ENCODE results near the gene ZNF148. TPM values are rescaled to one million over a fixed set of nuclear protein-coding genes. Genes with fewer than 3 reads are reported as not detected.
"Not testable (repeated sequence)": the region's sequence is repeated elsewhere in the genome, so short reads cannot be mapped to it uniquely, and the experiment has no call there.

The ZNF148 gene
- total RNA-seq, 1 experiment from 2014 or later = 47.8 TPM

DNA sequence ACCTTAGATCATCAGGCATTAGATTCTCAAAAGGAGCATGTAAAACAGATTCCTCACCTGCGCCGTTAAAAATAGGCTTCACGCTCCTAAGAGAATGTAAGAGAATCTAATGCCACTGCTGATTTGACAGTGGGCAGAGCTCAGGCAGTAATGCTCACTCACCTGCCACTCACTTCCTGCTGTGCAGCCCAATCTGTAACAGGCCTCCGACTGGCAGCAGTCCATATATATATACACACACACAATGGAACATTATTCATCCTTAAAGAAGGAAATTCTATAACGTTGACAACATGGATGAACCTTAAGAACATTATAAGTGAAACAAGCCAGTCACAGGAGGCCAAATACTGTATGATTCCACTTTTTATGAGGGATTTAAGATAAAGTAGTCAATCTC is 24.5 kb downstream of the ZNF148 start:
- ChIA-PET POLR2A (ENCODE audit: low non-redundant PET) (no interaction called here), CTCF (no interaction called here)
- DNase-seq (ENCODE audit: low spot score) = no peak
- Histone ChIP-seq H3K4me1 (ENCODE audit: insufficient read depth, low read length, poor library complexity, severe bottlenecking) (no peaks in the 10 kb centered on the region), H3K4me3 (ENCODE audit: low read depth, low read length, poor library complexity, severe bottlenecking) (no peak overlapping the region), H3K9me3 (ENCODE audit: low read depth, low read length, poor library complexity, severe bottlenecking) (peaks cover 22% of the 10 kb centered on the region), H3K27ac (ENCODE audit: low read depth, low read length, poor library complexity, severe bottlenecking) (no peak overlapping the region), H3K27me3 (replicated peaks; ENCODE audit: insufficient read depth, low read depth, low read length, poor library complexity) (no peaks in the 10 kb centered on the region), H3K36me3 (ENCODE audit: insufficient read depth, low read length, poor library complexity, severe bottlenecking) (peaks cover 8% of the 10 kb centered on the region)
- intact Hi-C loops (cut with micrococcal nuclease; ENCODE audit: unreplicated experiment) = no loop called here
- TF ChIP-seq, protein P1, sequence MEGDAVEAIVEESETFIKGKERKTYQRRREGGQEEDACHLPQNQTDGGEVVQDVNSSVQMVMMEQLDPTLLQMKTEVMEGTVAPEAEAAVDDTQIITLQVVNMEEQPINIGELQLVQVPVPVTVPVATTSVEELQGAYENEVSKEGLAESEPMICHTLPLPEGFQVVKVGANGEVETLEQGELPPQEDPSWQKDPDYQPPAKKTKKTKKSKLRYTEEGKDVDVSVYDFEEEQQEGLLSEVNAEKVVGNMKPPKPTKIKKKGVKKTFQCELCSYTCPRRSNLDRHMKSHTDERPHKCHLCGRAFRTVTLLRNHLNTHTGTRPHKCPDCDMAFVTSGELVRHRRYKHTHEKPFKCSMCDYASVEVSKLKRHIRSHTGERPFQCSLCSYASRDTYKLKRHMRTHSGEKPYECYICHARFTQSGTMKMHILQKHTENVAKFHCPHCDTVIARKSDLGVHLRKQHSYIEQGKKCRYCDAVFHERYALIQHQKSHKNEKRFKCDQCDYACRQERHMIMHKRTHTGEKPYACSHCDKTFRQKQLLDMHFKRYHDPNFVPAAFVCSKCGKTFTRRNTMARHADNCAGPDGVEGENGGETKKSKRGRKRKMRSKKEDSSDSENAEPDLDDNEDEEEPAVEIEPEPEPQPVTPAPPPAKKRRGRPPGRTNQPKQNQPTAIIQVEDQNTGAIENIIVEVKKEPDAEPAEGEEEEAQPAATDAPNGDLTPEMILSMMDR (conservative IDR thresholded peaks at IDR 0.05; ENCODE audit: low read depth, low read length) = no peak
- no peak for TF ChIP-seq EZH2 (IDR thresholded peaks at IDR 0.05; ENCODE audit: borderline replicate concordance, low read depth, low read length, poor library complexity, severe bottlenecking)
- no TSS peak for BruUV-seq (replicated peaks)

DNA sequence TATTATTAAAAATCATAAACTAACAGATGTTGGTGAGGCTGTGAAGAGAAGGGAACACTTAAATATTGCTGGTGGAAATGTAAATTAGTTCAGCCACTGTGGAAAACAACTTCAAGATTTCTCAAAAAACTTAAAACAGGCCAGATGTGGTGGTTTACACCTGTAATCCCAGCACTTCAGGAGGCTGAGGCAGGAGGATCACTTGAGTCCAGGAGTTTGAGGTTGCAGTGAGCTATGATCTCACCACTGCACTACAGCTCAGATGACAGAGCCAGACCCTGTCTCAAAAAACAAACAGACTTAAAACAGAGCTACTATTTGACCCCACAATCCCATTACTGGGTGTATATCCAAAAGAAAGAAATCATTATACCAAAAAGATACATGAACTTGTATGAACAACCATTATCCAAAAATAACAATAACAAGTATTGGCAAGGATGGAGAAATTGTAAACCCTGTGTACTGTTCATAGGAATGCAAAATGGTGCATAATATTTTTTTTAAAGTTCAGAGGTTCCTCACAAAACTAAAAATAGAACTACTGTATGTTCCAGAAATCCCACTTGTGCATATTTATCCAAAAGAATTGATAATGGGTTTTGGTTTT is 25.5 kb downstream of the ZNF148 start:
- no peak overlapping the region for H3K4me3 ChIP-seq (ENCODE audit: low read depth, low read length, poor library complexity, severe bottlenecking)
- H3K4me1 ChIP-seq (ENCODE audit: insufficient read depth, low read length, poor library complexity, severe bottlenecking) = no peaks in the 10 kb centered on the region
- H3K36me3 ChIP-seq (ENCODE audit: insufficient read depth, low read length, poor library complexity, severe bottlenecking) = peaks cover 9% of the 10 kb centered on the region
- DNase-seq (ENCODE audit: low spot score) = no peak
- CTCF ChIA-PET = no interaction called here
- intact Hi-C loops (cut with micrococcal nuclease; ENCODE audit: unreplicated experiment) = no loop called here
- no peaks in the 10 kb centered on the region for H3K27me3 ChIP-seq (replicated peaks; ENCODE audit: insufficient read depth, low read depth, low read length, poor library complexity)
- POLR2A ChIA-PET (ENCODE audit: low non-redundant PET) = no interaction called here
- H3K9me3 ChIP-seq (ENCODE audit: low read depth, low read length, poor library complexity, severe bottlenecking) = peaks cover 31% of the 10 kb centered on the region
- no TSS peak for BruUV-seq (replicated peaks)
- TF ChIP-seq EZH2 (IDR thresholded peaks at IDR 0.05; ENCODE audit: borderline replicate concordance, low read depth, low read length, poor library complexity, severe bottlenecking) = no peak
- TF ChIP-seq, protein P1 (conservative IDR thresholded peaks at IDR 0.05; ENCODE audit: low read depth, low read length) = no peak
- no peak overlapping the region for H3K27ac ChIP-seq (ENCODE audit: low read depth, low read length, poor library complexity, severe bottlenecking)

DNA sequence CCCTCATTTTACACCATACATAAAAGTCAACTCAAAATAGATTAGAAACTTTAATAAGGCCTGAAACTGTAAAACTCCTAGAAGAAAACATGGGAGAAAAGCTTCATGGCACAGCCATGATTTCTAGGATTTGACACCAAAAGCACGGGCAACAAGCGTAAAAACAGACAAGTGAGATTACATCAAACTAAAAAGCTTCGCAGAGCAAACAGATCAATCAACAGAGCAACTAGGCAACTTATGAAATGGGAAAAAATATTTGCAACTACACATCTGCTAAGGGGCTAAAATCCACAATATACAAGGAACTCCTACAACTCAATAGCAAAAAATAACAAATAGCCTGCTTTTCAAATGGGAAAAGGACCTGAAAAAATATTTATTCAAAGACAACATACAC is 26.1 kb downstream of the ZNF148 start:
- CTCF ChIA-PET = no interaction called here

DNA sequence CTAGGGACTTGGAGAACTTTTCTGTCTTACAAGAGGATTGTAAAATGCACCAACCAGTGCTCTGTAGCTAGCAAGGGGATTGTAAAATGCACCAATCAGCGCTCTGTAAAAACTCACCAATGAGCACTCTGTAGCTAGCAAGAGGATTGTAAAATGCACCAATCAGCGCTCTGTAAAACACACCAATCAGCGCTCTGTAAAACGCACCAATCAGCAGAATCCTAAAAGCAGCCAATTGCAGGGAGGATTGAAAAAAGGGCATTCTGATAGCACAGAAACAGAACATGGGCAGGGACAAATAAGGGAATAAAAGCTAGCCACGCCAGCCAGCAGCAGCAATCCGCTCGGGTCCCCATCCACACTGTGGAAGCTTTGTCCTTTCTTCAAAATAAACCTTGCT is 31.8 kb downstream of the ZNF148 start:
- H3K36me3 ChIP-seq (ENCODE audit: insufficient read depth, low read length, poor library complexity, severe bottlenecking); H3K4me3 ChIP-seq (ENCODE audit: low read depth, low read length, poor library complexity, severe bottlenecking); H3K4me1 ChIP-seq (ENCODE audit: insufficient read depth, low read length, poor library complexity, severe bottlenecking); H3K27ac ChIP-seq (ENCODE audit: low read depth, low read length, poor library complexity, severe bottlenecking); H3K27me3 ChIP-seq (replicated peaks; ENCODE audit: insufficient read depth, low read depth, low read length, poor library complexity); intact Hi-C loops (cut with micrococcal nuclease; ENCODE audit: unreplicated experiment); CTCF ChIA-PET; POLR2A ChIA-PET (ENCODE audit: low non-redundant PET); DNase-seq (ENCODE audit: low spot score); BruUV-seq (replicated peaks): not testable (repeated sequence)
- H3K9me3 ChIP-seq (ENCODE audit: low read depth, low read length, poor library complexity, severe bottlenecking) = peaks cover 59% of the 10 kb centered on the region

More for the DNA sequence above, 26.1 kb downstream of the ZNF148 start:
- no peak for TF ChIP-seq EZH2 (IDR thresholded peaks at IDR 0.05; ENCODE audit: borderline replicate concordance, low read depth, low read length, poor library complexity, severe bottlenecking)
- TF ChIP-seq, protein P1 (conservative IDR thresholded peaks at IDR 0.05; ENCODE audit: low read depth, low read length) = no peak
- peaks cover 35% of the 10 kb centered on the region for H3K9me3 ChIP-seq (ENCODE audit: low read depth, low read length, poor library complexity, severe bottlenecking)
- DNase-seq (ENCODE audit: low spot score) = no peak
- no peaks in the 10 kb centered on the region for H3K4me1 ChIP-seq (ENCODE audit: insufficient read depth, low read length, poor library complexity, severe bottlenecking)
- no peak overlapping the region for H3K4me3 ChIP-seq (ENCODE audit: low read depth, low read length, poor library complexity, severe bottlenecking)
- H3K36me3 ChIP-seq (ENCODE audit: insufficient read depth, low read length, poor library complexity, severe bottlenecking) = peaks cover 11% of the 10 kb centered on the region
- intact Hi-C loops (cut with micrococcal nuclease; ENCODE audit: unreplicated experiment) = no loop called here
- no peaks in the 10 kb centered on the region for H3K27me3 ChIP-seq (replicated peaks; ENCODE audit: insufficient read depth, low read depth, low read length, poor library complexity)
- no TSS peak for BruUV-seq (replicated peaks)
- no peak overlapping the region for H3K27ac ChIP-seq (ENCODE audit: low read depth, low read length, poor library complexity, severe bottlenecking)
- POLR2A ChIA-PET (ENCODE audit: low non-redundant PET) = no interaction called here
